Caco-2 (cell line): Measurements from ENCODE around the gene SLC15A2. TPM values are rescaled to one million over a fixed set of nuclear protein-coding genes. Genes with fewer than 3 reads are reported as not detected.
"Not testable (repeated sequence)": the region's sequence is repeated elsewhere in the genome, so short reads cannot be mapped to it uniquely, and the experiment has no call there.

Source experiments
- BruUV-seq: library from RNA; stranded (reverse); fragments of 400-500 nt; replicated peaks from 2 replicates; lab custom pipeline; 2021; lab: Mats Ljungman, UMichigan
- CTCF ChIA-PET: fragments of 300-600 bp; sonication (Branson Sonifier 250); formaldehyde crosslinking; loops from one replicate; lab custom pipeline; 2022; ENCODE audit warnings: antibody characterized with exemption; lab: Charles Lee
- POLR2A ChIA-PET: fragments of 300-600 bp; sonication (Branson Sonifier 250); formaldehyde crosslinking; loops from one replicate; lab custom pipeline; 2022; ENCODE audit warnings: antibody characterized with exemption; lab: Charles Lee
- DNase-seq, 2 experiments: peaks; one replicate each; pipeline versions ENCODE4 v3.0.0 to v3.0.0-alpha.2; 2020 to 2022
- H3K27me3 ChIP-seq: replicated peaks from 2 replicates; pipeline ENCODE4 v1.6.0; 2011; ENCODE audit warnings: low read length; ENCODE audit not compliant: control insufficient read depth, insufficient read depth
- H3K36me3 ChIP-seq: 2 replicates; pipeline ENCODE4 v1.5.1; 2011; ENCODE audit warnings: low read length; ENCODE audit not compliant: control insufficient read depth, insufficient read depth
- H3K4me1 ChIP-seq: fragments of 250-450 bp; sonication (Bioruptor Pico); 2 replicates; pipeline ENCODE4 v1.5.1; 2020; ENCODE audit warnings: mild to moderate bottlenecking
- H3K4me3 ChIP-seq: 2 replicates; pipeline ENCODE4 v1.5.1; 2011; ENCODE audit warnings: low read depth, mild to moderate bottlenecking, control low read depth, low read length
- H3K9me3 ChIP-seq: fragments of 250-450 bp; sonication (Bioruptor Pico); 2 replicates; pipeline ENCODE4 v1.5.1; 2020; ENCODE audit warnings: mild to moderate bottlenecking, moderate library complexity
- H3K27ac Mint-ChIP-seq: one replicate; pipeline ENCODE4 v1.8.0; 2022; ENCODE audit warnings: mixed read lengths; ENCODE audit not compliant: unreplicated experiment
- H3K27me3 Mint-ChIP-seq: one replicate; pipeline ENCODE4 v1.8.0; 2022; ENCODE audit warnings: mixed read lengths; ENCODE audit not compliant: insufficient read depth, unreplicated experiment
- H3K36me3 Mint-ChIP-seq: one replicate; pipeline ENCODE4 v1.8.0; 2022; ENCODE audit warnings: mild to moderate bottlenecking, mixed read lengths; ENCODE audit not compliant: insufficient read depth, unreplicated experiment
- H3K4me1 Mint-ChIP-seq: one replicate; pipeline ENCODE4 v1.8.0; 2022; ENCODE audit warnings: low read depth, mixed read lengths; ENCODE audit not compliant: unreplicated experiment
- H3K4me3 Mint-ChIP-seq: one replicate; pipeline ENCODE4 v1.8.0; 2022; ENCODE audit warnings: mild to moderate bottlenecking, moderate library complexity, mixed read lengths; ENCODE audit not compliant: unreplicated experiment
- H3K9me3 Mint-ChIP-seq: one replicate; pipeline ENCODE4 v1.8.0; 2022; ENCODE audit warnings: mixed read lengths; ENCODE audit not compliant: unreplicated experiment
- CTCF ChIP-seq, 2 experiments: fragments of 200-600 bp in 1 of 2; IDR thresholded peaks; 1 replicate in 1 of 2; 2 replicates in 1 of 2; pipeline versions ENCODE4 v1.5.1 to v1.8.0; 2011 to 2022; ENCODE audit warnings: antibody characterized with exemption in 1 of 2, control low read depth in 1 of 2, inconsistent platforms in 1 of 2, low read depth in 1 of 2, low read length in 1 of 2, mild to moderate bottlenecking in 1 of 2, moderate library complexity in 1 of 2; ENCODE audit not compliant: insufficient read depth in 1 of 2, severe bottlenecking in 1 of 2, unreplicated experiment in 1 of 2
- intact Hi-C: fragments of 100-400 bp; cut with micrococcal nuclease; formaldehyde crosslinking; loops from one replicate; pipeline ENCODE4 v1.10.0; 2022; ENCODE audit not compliant: unreplicated experiment
- total RNA-seq: library from RNA; stranded (reverse); gene quantifications from 2 replicates; pipeline ENCODE4 v1.2.3, GENCODE V29; 2022

Gene SLC15A2
- total RNA-seq, 1 experiment from 2014 or later, result 4.7 TPM

- no TSS peak for BruUV-seq
- intact Hi-C loops, result no loop called here
Measured at GRCh38 chr3:121926380-121926779, 32.2 kb downstream of the SLC15A2 start.

GRCh38 chr3:121938141-121938855 lies 44.1 kb downstream of the SLC15A2 start:
- Histone ChIP-seq H3K4me3 (peak overlapping the region; percentile 29), H3K4me1 (peaks cover 24% of the 10 kb centered on the region)
- H3K36me3 ChIP-seq, H3K4me1 Mint-ChIP-seq, H3K36me3 Mint-ChIP-seq, H3K27me3 ChIP-seq, H3K27me3 Mint-ChIP-seq, H3K9me3 ChIP-seq, intact Hi-C loops, H3K9me3 Mint-ChIP-seq, CTCF ChIA-PET: not testable (repeated sequence)
- H3K27ac Mint-ChIP-seq, result peak overlapping the region; percentile 99
- TSS peak; percentile 68 for BruUV-seq
- peak; percentile 65 to 77 for DNase-seq
- H3K4me3 Mint-ChIP-seq, result peak overlapping the region; percentile 93
- POLR2A ChIA-PET, result interaction anchor here (0.6 kb wide), 1 partner anchor 41 kb away, joined by 4 read pairs; no protein-coding TSS in a partner anchor

More at GRCh38 chr3:121926380-121926779, 32.2 kb downstream of the SLC15A2 start:
- no peak for DNase-seq
- H3K4me1 ChIP-seq, result peaks cover 20% of the 10 kb centered on the region
- no peak for TF ChIP-seq CTCF (IDR thresholded peaks at IDR 0.05; ENCODE audit: insufficient read depth in 1 of 2, low read depth in 1 of 2, low read length in 1 of 2, severe bottlenecking in 1 of 2, unreplicated experiment in 1 of 2)
- H3K4me3 ChIP-seq, result no peak overlapping the region
- no peaks in the 10 kb centered on the region for H3K9me3 Mint-ChIP-seq
- POLR2A ChIA-PET, result no interaction called here
- no peak overlapping the region for H3K27ac Mint-ChIP-seq
- H3K36me3 ChIP-seq, result no peaks in the 10 kb centered on the region
- no peaks in the 10 kb centered on the region for H3K36me3 Mint-ChIP-seq
- H3K27me3 ChIP-seq, result no peaks in the 10 kb centered on the region; the same call in none of the 2 replicates
- H3K27me3 Mint-ChIP-seq, result peaks cover 19% of the 10 kb centered on the region
- peaks cover 28% of the 10 kb centered on the region for H3K4me1 Mint-ChIP-seq
- H3K4me3 Mint-ChIP-seq, result no peak overlapping the region
- CTCF ChIA-PET, result no interaction called here
- peaks cover 4% of the 10 kb centered on the region; the same call in 1 of the 2 replicates for H3K9me3 ChIP-seq

- no TSS peak for BruUV-seq
- no peaks in the 10 kb centered on the region for H3K9me3 ChIP-seq
- no peaks in the 10 kb centered on the region for H3K27me3 Mint-ChIP-seq
- H3K4me1 Mint-ChIP-seq, result no peaks in the 10 kb centered on the region
- H3K27ac Mint-ChIP-seq, result no peak overlapping the region
- H3K4me1 ChIP-seq, result peaks cover 34% of the 10 kb centered on the region
- POLR2A ChIA-PET, result no interaction called here
- no peak for TF ChIP-seq CTCF (IDR thresholded peaks at IDR 0.05; ENCODE audit: insufficient read depth in 1 of 2, low read depth in 1 of 2, low read length in 1 of 2, severe bottlenecking in 1 of 2, unreplicated experiment in 1 of 2)
- no peak overlapping the region for H3K4me3 ChIP-seq
- no peaks in the 10 kb centered on the region for H3K36me3 ChIP-seq
- no peaks in the 10 kb centered on the region for H3K9me3 Mint-ChIP-seq
- intact Hi-C loops, result loop anchor here (5.0 kb wide), 1 partner anchor 44 kb away; no protein-coding TSS in a partner anchor
- H3K36me3 Mint-ChIP-seq, result no peaks in the 10 kb centered on the region
- CTCF ChIA-PET, result interaction anchor here (0.6 kb wide), 1 partner anchor 60 kb away, joined by 3 read pairs; no protein-coding TSS in a partner anchor
- no peak overlapping the region for H3K4me3 Mint-ChIP-seq
- DNase-seq, result no peak
- no peaks in the 10 kb centered on the region for H3K27me3 ChIP-seq
Measured at GRCh38 chr3:121941592-121941991, 47.4 kb downstream of the SLC15A2 start.
